GM23338 (cell line): ENCODE data around the gene ALDOA. TPM values are rescaled to one million over a fixed set of nuclear protein-coding genes. Genes with fewer than 3 reads are reported as not detected.
A peak's percentile ranks its signal among the peaks of the same experiment; 100 is the strongest.

Source experiments
- ATAC-seq: fragments of 200-7000 bp; cut with Tn5 transposase; 3 replicates; pipeline ENCODE4 v1.9.1; 2020
- DNase-seq: peaks from one replicate; pipeline ENCODE4 v3.0.0-alpha.2; 2015; ENCODE audit warnings: low spot score
- H2AFZ ChIP-seq: fragments of 200-600 bp; sonication (generic); 2 replicates; pipeline ENCODE4 v1.8.0; 2016; ENCODE audit warnings: antibody characterized with exemption, mild to moderate bottlenecking, moderate library complexity
- H3F3A ChIP-seq: fragments of 200-600 bp; sonication (generic); replicated peaks from 2 replicates; pipeline ENCODE4 v1.8.0; 2017; ENCODE audit warnings: antibody characterized with exemption, mixed run types, low read depth
- H3K27ac ChIP-seq: fragments of 200-600 bp; sonication (generic); 2 replicates; pipeline ENCODE4 v1.6.1; 2016; ENCODE audit warnings: low read depth
- H3K27me3 ChIP-seq: fragments of 200-600 bp; sonication (generic); 2 replicates; pipeline ENCODE4 v1.8.0; 2016; ENCODE audit warnings: mild to moderate bottlenecking, mixed run types, moderate library complexity; ENCODE audit not compliant: insufficient read depth
- H3K36me3 ChIP-seq: fragments of 200-600 bp; sonication (generic); 2 replicates; pipeline ENCODE4 v1.8.0; 2016; ENCODE audit warnings: mild to moderate bottlenecking; ENCODE audit not compliant: insufficient read depth
- H3K4me1 ChIP-seq: fragments of 200-600 bp; sonication (generic); 2 replicates; pipeline ENCODE4 v1.8.0; 2016; ENCODE audit warnings: mild to moderate bottlenecking, moderate library complexity; ENCODE audit not compliant: insufficient read depth
- H3K4me2 ChIP-seq: fragments of 200-600 bp; sonication (generic); 2 replicates; pipeline ENCODE4 v1.7.1; 2017; ENCODE audit warnings: mixed run types
- H3K4me3 ChIP-seq: fragments of 200-600 bp; sonication (generic); 2 replicates; pipeline ENCODE4 v1.6.1; 2016; ENCODE audit warnings: mixed run types
- H3K79me2 ChIP-seq: fragments of 200-600 bp; sonication (generic); replicated peaks from 2 replicates; pipeline ENCODE4 v1.8.0; 2017; ENCODE audit warnings: mild to moderate bottlenecking; ENCODE audit not compliant: insufficient read depth
- H3K9me2 ChIP-seq: fragments of 200-600 bp; sonication (generic); 2 replicates; pipeline ENCODE4 v1.8.0; 2017; ENCODE audit not compliant: insufficient read depth
- H4K20me1 ChIP-seq: fragments of 200-600 bp; sonication (generic); replicated peaks from 2 replicates; pipeline ENCODE4 v1.8.0; 2017; ENCODE audit warnings: mild to moderate bottlenecking; ENCODE audit not compliant: insufficient read depth
- H3K27ac Mint-ChIP-seq: 2 replicates; pipeline ENCODE4 v1.8.0; 2020; ENCODE audit warnings: inconsistent platforms, mild to moderate bottlenecking, moderate library complexity, mixed read lengths
- H3K27me3 Mint-ChIP-seq: 3 replicates; pipeline ENCODE4 v1.8.0; 2022; ENCODE audit warnings: low read depth, mild to moderate bottlenecking, moderate library complexity, mixed read lengths, inconsistent platforms; ENCODE audit not compliant: insufficient read depth, poor library complexity
- H3K36me3 Mint-ChIP-seq: 3 replicates; pipeline ENCODE4 v1.8.0; 2021; ENCODE audit warnings: low read depth, mild to moderate bottlenecking, inconsistent platforms, moderate library complexity, mixed read lengths
- H3K4me1 Mint-ChIP-seq: 3 replicates; pipeline ENCODE4 v1.8.0; 2020; ENCODE audit warnings: mild to moderate bottlenecking, inconsistent platforms, mixed read lengths
- H3K4me3 Mint-ChIP-seq: 3 replicates; pipeline ENCODE4 v1.8.0; 2021; ENCODE audit warnings: moderate library complexity, mild to moderate bottlenecking, inconsistent platforms, mixed read lengths
- H3K9me3 Mint-ChIP-seq: 3 replicates; pipeline ENCODE4 v1.8.0; 2020; ENCODE audit warnings: moderate library complexity, mild to moderate bottlenecking, inconsistent platforms, mixed read lengths
- CREB1 ChIP-seq: fragments of 250-450 bp; sonication (Bioruptor Pico); IDR thresholded peaks from 2 replicates; pipeline ENCODE4 v1.5.0; 2020; ENCODE audit warnings: low read depth, mild to moderate bottlenecking, moderate library complexity
- EZH2 ChIP-seq: fragments of 200-600 bp; sonication (generic); IDR thresholded peaks from one replicate; pipeline ENCODE4 v1.8.0; 2017; ENCODE audit warnings: antibody characterized with exemption, mild to moderate bottlenecking, low read depth; ENCODE audit not compliant: unreplicated experiment
- EZH2phosphoT487 ChIP-seq: fragments of 200-600 bp; sonication (generic); IDR thresholded peaks from one replicate; pipeline ENCODE4 v1.8.1; 2018; ENCODE audit warnings: antibody characterized with exemption; ENCODE audit not compliant: unreplicated experiment
- JUNB ChIP-seq: IDR thresholded peaks from one replicate; pipeline ENCODE4 v1.6.1; 2016; ENCODE audit warnings: antibody characterized with exemption; ENCODE audit not compliant: unreplicated experiment
- NANOG ChIP-seq: IDR thresholded peaks from 2 replicates; pipeline ENCODE4 v1.6.1; 2016; ENCODE audit warnings: antibody characterized with exemption, borderline replicate concordance
- POLR2AphosphoS5 ChIP-seq: IDR thresholded peaks from 2 replicates; pipeline ENCODE4 v1.6.1; 2016; ENCODE audit warnings: antibody characterized with exemption, low read depth
- STAT1 ChIP-seq: IDR thresholded peaks from one replicate; pipeline ENCODE4 v1.6.1; 2016; ENCODE audit warnings: antibody characterized with exemption; ENCODE audit not compliant: unreplicated experiment
- ZNF114 ChIP-seq: fragments of 250-450 bp; sonication (Bioruptor Pico); IDR thresholded peaks from 2 replicates; pipeline ENCODE4 v1.5.0; 2020; ENCODE audit warnings: mild to moderate bottlenecking, moderate library complexity
- ZNF331 ChIP-seq: fragments of 250-450 bp; sonication (Bioruptor Pico); IDR thresholded peaks from 2 replicates; pipeline ENCODE4 v1.5.0; 2020; ENCODE audit warnings: low read depth, mild to moderate bottlenecking, moderate library complexity
- long read RNA-seq: library from polyadenylated mRNA; unstranded; transcript quantifications from one replicate; pipeline ENCODE4 v2.0.0, GENCODE V29; 2020; ENCODE audit not compliant: unreplicated experiment
- polyA plus RNA-seq: library from polyadenylated mRNA; unstranded; fragments of >200 nt; fragmentation: Nextera tagmentation; extraction: Ambion mirVana; gene quantifications from 2 replicates; pipeline ENCODE4 v1.2.1, GENCODE V29; 2016
- total RNA-seq: library from RNA; depleted of rRNA; stranded (reverse); fragments of >200 nt; shearing (Covaris generic); gene quantifications from 2 replicates; pipeline ENCODE4 v1.2.3, GENCODE V29; 2014; rRNA removed
- TF ChIP-seq, protein P1 (sequence below), 2 experiments: fragments of 200-600 bp in 1 of 2; sonication (generic) in 1 of 2; conservative IDR thresholded peaks; 2 replicates each; pipeline versions ENCODE4 v1.5.1 to v1.6.1; 2016 to 2017; ENCODE audit warnings: antibody characterized with exemption in 2 of 2, low read depth in 2 of 2, mild to moderate bottlenecking in 2 of 2, moderate library complexity in 1 of 2
- TF ChIP-seq, protein P2 (sequence below): fragments of 250-450 bp; sonication (Bioruptor Pico); IDR thresholded peaks from 2 replicates; pipeline ENCODE4 v1.5.0; 2020; ENCODE audit warnings: mild to moderate bottlenecking, moderate library complexity
- TF ChIP-seq, protein P3 (sequence below): IDR thresholded peaks from one replicate; pipeline ENCODE4 v1.6.1; 2018; ENCODE audit warnings: antibody characterized with exemption; ENCODE audit not compliant: unreplicated experiment

The ALDOA gene
- total RNA-seq (1,113 and 1,306 TPM in 2 replicates), polyA plus RNA-seq (1,054 and 1,067 TPM in 2 replicates)
- long read RNA-seq, transcript ALDOA-202 (9 exons, 1,603 nt), result minor isoform, 11 of 1,650 reads
- long read RNA-seq, transcript ALDOA-219 (8 exons, 1,499 nt), result minor isoform, 7 of 1,650 reads
- long read RNA-seq, transcript ALDOA-206 (9 exons, 1,550 nt), result minor isoform, 101 of 1,650 reads
- long read RNA-seq, transcript ALDOA-209 (9 exons, 1,579 nt), result major isoform, 1,520 of 1,650 reads
- long read RNA-seq, partial matches to known transcripts, result 2 of 1,650 reads
- long read RNA-seq, other reads (novel, unspliced or antisense), result 3 of 1,650 reads

DNA sequence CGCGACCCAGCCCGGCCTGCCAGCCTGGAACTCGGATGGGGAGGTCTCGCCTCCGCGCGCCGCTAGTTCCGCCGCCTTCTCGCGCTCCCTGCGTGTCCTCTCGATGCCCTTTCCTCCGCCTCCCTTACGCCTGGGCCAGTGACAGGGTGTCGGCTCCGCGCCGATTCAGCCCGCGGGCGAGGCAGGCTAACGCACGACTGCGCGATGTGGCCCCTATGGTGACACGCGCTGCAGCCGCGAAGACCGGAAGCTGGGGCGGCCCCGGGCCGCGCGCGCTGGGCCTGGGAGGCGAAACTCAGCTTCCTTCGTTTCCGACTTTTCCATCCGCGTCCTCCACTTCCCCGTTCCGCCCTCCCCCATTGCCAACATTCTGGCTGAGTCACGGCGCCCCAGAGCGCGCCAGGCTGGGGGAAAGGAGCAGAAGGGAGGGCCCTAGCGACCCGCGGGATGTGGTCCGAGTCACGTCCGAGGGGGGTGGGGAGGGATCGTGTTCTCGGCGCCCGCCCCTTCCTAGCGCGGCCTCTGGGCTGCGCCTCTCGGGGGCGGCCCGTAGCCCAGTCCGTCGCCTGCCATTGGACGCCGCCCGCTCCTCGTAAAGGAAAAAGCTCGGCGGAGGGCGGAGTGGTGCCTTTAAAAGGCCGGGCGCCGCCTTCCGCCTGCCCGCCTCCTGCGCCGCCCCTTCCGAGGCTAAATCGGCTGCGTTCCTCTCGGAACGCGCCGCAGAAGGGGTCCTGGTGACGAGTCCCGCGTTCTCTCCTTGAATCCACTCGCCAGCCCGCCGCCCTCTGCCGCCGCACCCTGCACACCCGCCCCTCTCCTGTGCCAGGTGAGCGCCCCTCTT, at the start of gene ALDOA:
Gene ALDOA, plus strand, starts transcription at position 659 of the 841 bp plus-strand sequence. CDS start 1,138 bp downstream, outside the sequence.
- Mint-ChIP-seq H3K36me3 (peaks cover 42% of the 10 kb centered on the region), H3K4me3 (peak within 1 kb of the TSS; percentile 96), H3K4me1 (peaks cover 25% of the 10 kb centered on the region), H3K27me3 (peaks cover 27% of the 10 kb centered on the region), H3K27ac (peak within 1 kb of the TSS; percentile 99), H3K9me3 (no peaks in the 10 kb centered on the region; the same call in 2 of the 3 replicates)
- peak within 1 kb of the TSS; percentile 97 for H3K4me3 ChIP-seq
- H3K27ac ChIP-seq, result peak within 1 kb of the TSS; percentile 96
- H3K4me2 ChIP-seq, result peak within 1 kb of the TSS; percentile 99
- H3F3A ChIP-seq, result peaks cover 47% of the 10 kb centered on the region
- peaks cover 23% of the 10 kb centered on the region; the same call in 1 of the 2 replicates for H4K20me1 ChIP-seq
- H2AFZ ChIP-seq, result peak within 1 kb of the TSS; percentile 84; the same call in 1 of the 2 replicates
- peaks cover 16% of the 10 kb centered on the region for H3K36me3 ChIP-seq
- ATAC-seq (peak; percentile 82), DNase-seq (peak; percentile 98)
- H3K27me3 ChIP-seq, result no peaks in the 10 kb centered on the region
- no peaks in the 10 kb centered on the region for H3K9me2 ChIP-seq
- peaks cover 36% of the 10 kb centered on the region for H3K79me2 ChIP-seq
- H3K4me1 ChIP-seq, result peaks cover 11% of the 10 kb centered on the region
- TF ChIP-seq, protein P1, sequence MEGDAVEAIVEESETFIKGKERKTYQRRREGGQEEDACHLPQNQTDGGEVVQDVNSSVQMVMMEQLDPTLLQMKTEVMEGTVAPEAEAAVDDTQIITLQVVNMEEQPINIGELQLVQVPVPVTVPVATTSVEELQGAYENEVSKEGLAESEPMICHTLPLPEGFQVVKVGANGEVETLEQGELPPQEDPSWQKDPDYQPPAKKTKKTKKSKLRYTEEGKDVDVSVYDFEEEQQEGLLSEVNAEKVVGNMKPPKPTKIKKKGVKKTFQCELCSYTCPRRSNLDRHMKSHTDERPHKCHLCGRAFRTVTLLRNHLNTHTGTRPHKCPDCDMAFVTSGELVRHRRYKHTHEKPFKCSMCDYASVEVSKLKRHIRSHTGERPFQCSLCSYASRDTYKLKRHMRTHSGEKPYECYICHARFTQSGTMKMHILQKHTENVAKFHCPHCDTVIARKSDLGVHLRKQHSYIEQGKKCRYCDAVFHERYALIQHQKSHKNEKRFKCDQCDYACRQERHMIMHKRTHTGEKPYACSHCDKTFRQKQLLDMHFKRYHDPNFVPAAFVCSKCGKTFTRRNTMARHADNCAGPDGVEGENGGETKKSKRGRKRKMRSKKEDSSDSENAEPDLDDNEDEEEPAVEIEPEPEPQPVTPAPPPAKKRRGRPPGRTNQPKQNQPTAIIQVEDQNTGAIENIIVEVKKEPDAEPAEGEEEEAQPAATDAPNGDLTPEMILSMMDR (conservative IDR thresholded peaks at IDR 0.05; ENCODE audit: low read depth in 2 of 2), result no peak
- no peak for TF ChIP-seq EZH2
- TF ChIP-seq POLR2AphosphoS5, result peak; percentile 92
- TF ChIP-seq, protein P2, sequence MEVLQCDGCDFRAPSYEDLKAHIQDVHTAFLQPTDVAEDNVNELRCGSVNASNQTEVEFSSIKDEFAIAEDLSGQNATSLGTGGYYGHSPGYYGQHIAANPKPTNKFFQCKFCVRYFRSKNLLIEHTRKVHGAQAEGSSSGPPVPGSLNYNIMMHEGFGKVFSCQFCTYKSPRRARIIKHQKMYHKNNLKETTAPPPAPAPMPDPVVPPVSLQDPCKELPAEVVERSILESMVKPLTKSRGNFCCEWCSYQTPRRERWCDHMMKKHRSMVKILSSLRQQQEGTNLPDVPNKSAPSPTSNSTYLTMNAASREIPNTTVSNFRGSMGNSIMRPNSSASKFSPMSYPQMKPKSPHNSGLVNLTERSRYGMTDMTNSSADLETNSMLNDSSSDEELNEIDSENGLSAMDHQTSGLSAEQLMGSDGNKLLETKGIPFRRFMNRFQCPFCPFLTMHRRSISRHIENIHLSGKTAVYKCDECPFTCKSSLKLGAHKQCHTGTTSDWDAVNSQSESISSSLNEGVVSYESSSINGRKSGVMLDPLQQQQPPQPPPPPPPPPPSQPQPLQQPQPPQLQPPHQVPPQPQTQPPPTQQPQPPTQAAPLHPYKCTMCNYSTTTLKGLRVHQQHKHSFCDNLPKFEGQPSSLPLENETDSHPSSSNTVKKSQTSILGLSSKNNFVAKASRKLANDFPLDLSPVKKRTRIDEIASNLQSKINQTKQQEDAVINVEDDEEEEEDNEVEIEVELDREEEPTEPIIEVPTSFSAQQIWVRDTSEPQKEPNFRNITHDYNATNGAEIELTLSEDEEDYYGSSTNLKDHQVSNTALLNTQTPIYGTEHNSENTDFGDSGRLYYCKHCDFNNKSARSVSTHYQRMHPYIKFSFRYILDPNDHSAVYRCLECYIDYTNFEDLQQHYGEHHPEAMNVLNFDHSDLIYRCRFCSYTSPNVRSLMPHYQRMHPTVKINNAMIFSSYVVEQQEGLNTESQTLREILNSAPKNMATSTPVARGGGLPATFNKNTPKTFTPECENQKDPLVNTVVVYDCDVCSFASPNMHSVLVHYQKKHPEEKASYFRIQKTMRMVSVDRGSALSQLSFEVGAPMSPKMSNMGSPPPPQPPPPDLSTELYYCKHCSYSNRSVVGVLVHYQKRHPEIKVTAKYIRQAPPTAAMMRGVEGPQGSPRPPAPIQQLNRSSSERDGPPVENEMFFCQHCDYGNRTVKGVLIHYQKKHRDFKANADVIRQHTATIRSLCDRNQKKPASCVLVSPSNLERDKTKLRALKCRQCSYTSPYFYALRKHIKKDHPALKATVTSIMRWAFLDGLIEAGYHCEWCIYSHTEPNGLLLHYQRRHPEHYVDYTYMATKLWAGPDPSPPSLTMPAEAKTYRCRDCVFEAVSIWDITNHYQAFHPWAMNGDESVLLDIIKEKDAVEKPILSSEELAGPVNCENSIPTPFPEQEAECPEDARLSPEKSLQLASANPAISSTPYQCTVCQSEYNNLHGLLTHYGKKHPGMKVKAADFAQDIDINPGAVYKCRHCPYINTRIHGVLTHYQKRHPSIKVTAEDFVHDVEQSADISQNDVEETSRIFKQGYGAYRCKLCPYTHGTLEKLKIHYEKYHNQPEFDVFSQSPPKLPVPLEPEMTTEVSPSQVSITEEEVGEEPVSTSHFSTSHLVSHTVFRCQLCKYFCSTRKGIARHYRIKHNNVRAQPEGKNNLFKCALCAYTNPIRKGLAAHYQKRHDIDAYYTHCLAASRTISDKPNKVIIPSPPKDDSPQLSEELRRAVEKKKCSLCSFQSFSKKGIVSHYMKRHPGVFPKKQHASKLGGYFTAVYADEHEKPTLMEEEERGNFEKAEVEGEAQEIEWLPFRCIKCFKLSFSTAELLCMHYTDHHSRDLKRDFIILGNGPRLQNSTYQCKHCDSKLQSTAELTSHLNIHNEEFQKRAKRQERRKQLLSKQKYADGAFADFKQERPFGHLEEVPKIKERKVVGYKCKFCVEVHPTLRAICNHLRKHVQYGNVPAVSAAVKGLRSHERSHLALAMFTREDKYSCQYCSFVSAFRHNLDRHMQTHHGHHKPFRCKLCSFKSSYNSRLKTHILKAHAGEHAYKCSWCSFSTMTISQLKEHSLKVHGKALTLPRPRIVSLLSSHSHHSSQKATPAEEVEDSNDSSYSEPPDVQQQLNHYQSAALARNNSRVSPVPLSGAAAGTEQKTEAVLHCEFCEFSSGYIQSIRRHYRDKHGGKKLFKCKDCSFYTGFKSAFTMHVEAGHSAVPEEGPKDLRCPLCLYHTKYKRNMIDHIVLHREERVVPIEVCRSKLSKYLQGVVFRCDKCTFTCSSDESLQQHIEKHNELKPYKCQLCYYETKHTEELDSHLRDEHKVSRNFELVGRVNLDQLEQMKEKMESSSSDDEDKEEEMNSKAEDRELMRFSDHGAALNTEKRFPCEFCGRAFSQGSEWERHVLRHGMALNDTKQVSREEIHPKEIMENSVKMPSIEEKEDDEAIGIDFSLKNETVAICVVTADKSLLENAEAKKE (CRISPR knock-in tag), result no peak
- TF ChIP-seq CREB1 (CRISPR knock-in tag), result peak; percentile 63; the same call in 1 of the 2 replicates
- TF ChIP-seq ZNF114 (CRISPR knock-in tag), result no peak
- TF ChIP-seq, protein P3, sequence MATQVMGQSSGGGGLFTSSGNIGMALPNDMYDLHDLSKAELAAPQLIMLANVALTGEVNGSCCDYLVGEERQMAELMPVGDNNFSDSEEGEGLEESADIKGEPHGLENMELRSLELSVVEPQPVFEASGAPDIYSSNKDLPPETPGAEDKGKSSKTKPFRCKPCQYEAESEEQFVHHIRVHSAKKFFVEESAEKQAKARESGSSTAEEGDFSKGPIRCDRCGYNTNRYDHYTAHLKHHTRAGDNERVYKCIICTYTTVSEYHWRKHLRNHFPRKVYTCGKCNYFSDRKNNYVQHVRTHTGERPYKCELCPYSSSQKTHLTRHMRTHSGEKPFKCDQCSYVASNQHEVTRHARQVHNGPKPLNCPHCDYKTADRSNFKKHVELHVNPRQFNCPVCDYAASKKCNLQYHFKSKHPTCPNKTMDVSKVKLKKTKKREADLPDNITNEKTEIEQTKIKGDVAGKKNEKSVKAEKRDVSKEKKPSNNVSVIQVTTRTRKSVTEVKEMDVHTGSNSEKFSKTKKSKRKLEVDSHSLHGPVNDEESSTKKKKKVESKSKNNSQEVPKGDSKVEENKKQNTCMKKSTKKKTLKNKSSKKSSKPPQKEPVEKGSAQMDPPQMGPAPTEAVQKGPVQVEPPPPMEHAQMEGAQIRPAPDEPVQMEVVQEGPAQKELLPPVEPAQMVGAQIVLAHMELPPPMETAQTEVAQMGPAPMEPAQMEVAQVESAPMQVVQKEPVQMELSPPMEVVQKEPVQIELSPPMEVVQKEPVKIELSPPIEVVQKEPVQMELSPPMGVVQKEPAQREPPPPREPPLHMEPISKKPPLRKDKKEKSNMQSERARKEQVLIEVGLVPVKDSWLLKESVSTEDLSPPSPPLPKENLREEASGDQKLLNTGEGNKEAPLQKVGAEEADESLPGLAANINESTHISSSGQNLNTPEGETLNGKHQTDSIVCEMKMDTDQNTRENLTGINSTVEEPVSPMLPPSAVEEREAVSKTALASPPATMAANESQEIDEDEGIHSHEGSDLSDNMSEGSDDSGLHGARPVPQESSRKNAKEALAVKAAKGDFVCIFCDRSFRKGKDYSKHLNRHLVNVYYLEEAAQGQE, result peak; percentile 31
- no peak for TF ChIP-seq NANOG
- no peak for TF ChIP-seq STAT1
- TF ChIP-seq EZH2phosphoT487, result no peak
- no peak for TF ChIP-seq JUNB
- TF ChIP-seq ZNF331 (CRISPR knock-in tag), result no peak
